Measurements from ENCODE around the gene KCTD11.
A peak's percentile ranks its signal among the peaks of the same experiment; 100 is the strongest.
"Not testable (repeated sequence)": the region's sequence is repeated elsewhere in the genome, so short reads cannot be mapped to it uniquely, and the experiment has no call there.

Gene KCTD11

GRCh38 chr17:7367918-7368598 is 16.1 kb downstream of the KCTD11 start:
- no peaks in the 10 kb centered on the region for H3K9me3 Mint-ChIP-seq
- DNase-seq (no peak), ATAC-seq (no peak)
- no peak overlapping the region for H3K4me3 Mint-ChIP-seq
- no peaks in the 10 kb centered on the region for H3K27me3 Mint-ChIP-seq
- H3K27ac Mint-ChIP-seq: no peak overlapping the region
- H3K4me1 Mint-ChIP-seq: no peaks in the 10 kb centered on the region
- H3K36me3 Mint-ChIP-seq (ENCODE audit: low read depth): no peaks in the 10 kb centered on the region

GRCh38 chr17:7368599-7368994 is 16.6 kb downstream of the KCTD11 start:
- not testable (repeated sequence) for H3K27me3 Mint-ChIP-seq; H3K9me3 Mint-ChIP-seq; DNase-seq; H3K4me1 Mint-ChIP-seq; H3K4me3 Mint-ChIP-seq; H3K27ac Mint-ChIP-seq; ATAC-seq; H3K36me3 Mint-ChIP-seq (ENCODE audit: low read depth)

- H3K4me1 Mint-ChIP-seq: no peaks in the 10 kb centered on the region
- H3K27me3 Mint-ChIP-seq: no peaks in the 10 kb centered on the region
- DNase-seq (no peak), ATAC-seq (no peak)
- H3K36me3 Mint-ChIP-seq (ENCODE audit: low read depth): no peaks in the 10 kb centered on the region
- no peak overlapping the region for H3K4me3 Mint-ChIP-seq
- no peaks in the 10 kb centered on the region for H3K9me3 Mint-ChIP-seq
- no peak overlapping the region for H3K27ac Mint-ChIP-seq
Observed at GRCh38 chr17:7369825-7370224, 17.9 kb downstream of the KCTD11 start.

- DNase-seq (no peak), ATAC-seq (no peak)
- Mint-ChIP-seq H3K9me3 (no peaks in the 10 kb centered on the region), H3K36me3 (ENCODE audit: low read depth) (no peaks in the 10 kb centered on the region), H3K4me1 (no peaks in the 10 kb centered on the region), H3K4me3 (no peak overlapping the region), H3K27ac (no peak overlapping the region), H3K27me3 (no peaks in the 10 kb centered on the region)
Observed at GRCh38 chr17:7370853-7371252, 18.9 kb downstream of the KCTD11 start.

- no peaks in the 10 kb centered on the region for H3K4me1 Mint-ChIP-seq
- DNase-seq (no peak), ATAC-seq (no peak)
- peaks cover 18% of the 10 kb centered on the region for H3K27me3 Mint-ChIP-seq
- no peaks in the 10 kb centered on the region for H3K36me3 Mint-ChIP-seq (ENCODE audit: low read depth)
- H3K9me3 Mint-ChIP-seq: peaks cover 3% of the 10 kb centered on the region
- H3K27ac Mint-ChIP-seq: no peak overlapping the region
- H3K4me3 Mint-ChIP-seq: no peak overlapping the region
Observed at GRCh38 chr17:7374353-7374752, 22.4 kb downstream of the KCTD11 start.

GRCh38 chr17:7379134-7379533 is 27.2 kb downstream of the KCTD11 start:
- DNase-seq: no peak

GRCh38 chr17:7380321-7380720 is 28.4 kb downstream of the KCTD11 start:
- Mint-ChIP-seq H3K27ac (no peak overlapping the region), H3K27me3 (peaks cover 49% of the 10 kb centered on the region), H3K4me1 (peaks cover 9% of the 10 kb centered on the region), H3K9me3 (peaks cover 6% of the 10 kb centered on the region), H3K4me3 (no peak overlapping the region), H3K36me3 (ENCODE audit: low read depth) (no peaks in the 10 kb centered on the region)
- DNase-seq (no peak), ATAC-seq (no peak)

More at GRCh38 chr17:7379134-7379533, 27.2 kb downstream of the KCTD11 start:
- no peak for ATAC-seq
- Mint-ChIP-seq H3K9me3 (peaks cover 6% of the 10 kb centered on the region), H3K36me3 (ENCODE audit: low read depth) (no peaks in the 10 kb centered on the region), H3K27ac (no peak overlapping the region), H3K4me1 (peaks cover 6% of the 10 kb centered on the region), H3K27me3 (peaks cover 49% of the 10 kb centered on the region), H3K4me3 (no peak overlapping the region)

- ATAC-seq (no peak), DNase-seq (no peak)
- Mint-ChIP-seq H3K27me3 (peaks cover 49% of the 10 kb centered on the region), H3K9me3 (peaks cover 6% of the 10 kb centered on the region), H3K36me3 (ENCODE audit: low read depth) (no peaks in the 10 kb centered on the region), H3K4me1 (peaks cover 9% of the 10 kb centered on the region), H3K27ac (no peak within 1 kb of the TSS), H3K4me3 (no peak within 1 kb of the TSS)
Observed at GRCh38 chr17:7380855-7381683, 29.1 kb downstream of the KCTD11 start, which contains the start of gene TNK1. TSS of gene TNK1 (plus strand) at chr17:7381089. CDS start at chr17:7382927, 1,838 bp downstream.

GRCh38 chr17:7382901-7383300 is 30.9 kb downstream of the KCTD11 start:
- ATAC-seq (no peak), DNase-seq (no peak)
- H3K27me3 Mint-ChIP-seq: peaks cover 39% of the 10 kb centered on the region
- H3K4me1 Mint-ChIP-seq: peaks cover 9% of the 10 kb centered on the region
- peaks cover 6% of the 10 kb centered on the region for H3K9me3 Mint-ChIP-seq
- no peaks in the 10 kb centered on the region for H3K36me3 Mint-ChIP-seq (ENCODE audit: low read depth)
- H3K27ac Mint-ChIP-seq: no peak overlapping the region
- H3K4me3 Mint-ChIP-seq: no peak overlapping the region

- Mint-ChIP-seq H3K36me3 (ENCODE audit: low read depth) (no peaks in the 10 kb centered on the region), H3K27me3 (peaks cover 37% of the 10 kb centered on the region), H3K9me3 (peaks cover 6% of the 10 kb centered on the region), H3K27ac (no peak overlapping the region), H3K4me1 (peaks cover 9% of the 10 kb centered on the region), H3K4me3 (no peak overlapping the region)
- ATAC-seq (no peak), DNase-seq (no peak)
Observed at GRCh38 chr17:7383371-7383741, 31.4 kb downstream of the KCTD11 start.

- Mint-ChIP-seq H3K27me3 (peaks cover 35% of the 10 kb centered on the region), H3K27ac (no peak overlapping the region), H3K4me3 (peak overlapping the region; percentile 77), H3K9me3 (peaks cover 6% of the 10 kb centered on the region), H3K4me1 (peaks cover 9% of the 10 kb centered on the region), H3K36me3 (ENCODE audit: low read depth) (peaks cover under 1% of the 10 kb centered on the region)
- peak; percentile 97 for ATAC-seq
- peak; percentile 78 for DNase-seq
Observed at GRCh38 chr17:7383742-7384488, 32.0 kb downstream of the KCTD11 start.

- peaks cover 28% of the 10 kb centered on the region for H3K27me3 Mint-ChIP-seq
- peaks cover 9% of the 10 kb centered on the region for H3K4me1 Mint-ChIP-seq
- ATAC-seq: no peak
- peak overlapping the region; percentile 77 for H3K4me3 Mint-ChIP-seq
- peak overlapping the region; percentile 24 for H3K27ac Mint-ChIP-seq
- H3K9me3 Mint-ChIP-seq: no peaks in the 10 kb centered on the region
- no peak for DNase-seq
- H3K36me3 Mint-ChIP-seq (ENCODE audit: low read depth): peaks cover 4% of the 10 kb centered on the region
Observed at GRCh38 chr17:7384489-7385081, 32.6 kb downstream of the KCTD11 start.

- Mint-ChIP-seq H3K36me3 (ENCODE audit: low read depth) (peaks cover 11% of the 10 kb centered on the region), H3K27ac (no peak overlapping the region)
- no peak for DNase-seq
Observed at GRCh38 chr17:7388856-7389255, 36.9 kb downstream of the KCTD11 start.

More at GRCh38 chr17:7388856-7389255, 36.9 kb downstream of the KCTD11 start:
- no peak overlapping the region for H3K4me3 Mint-ChIP-seq
- ATAC-seq: no peak
- H3K27me3 Mint-ChIP-seq: no peaks in the 10 kb centered on the region
- no peaks in the 10 kb centered on the region for H3K9me3 Mint-ChIP-seq
- H3K4me1 Mint-ChIP-seq: peaks cover 16% of the 10 kb centered on the region

Data from activated naive CD8-positive, alpha-beta T cell treated with anti-CD3 and anti-CD28 coated beads, Interleukin-2, amount 50 U/mL, for 24 hours (primary cell).